ENCODE results near the gene MYL5.

Gene MYL5

DNA sequence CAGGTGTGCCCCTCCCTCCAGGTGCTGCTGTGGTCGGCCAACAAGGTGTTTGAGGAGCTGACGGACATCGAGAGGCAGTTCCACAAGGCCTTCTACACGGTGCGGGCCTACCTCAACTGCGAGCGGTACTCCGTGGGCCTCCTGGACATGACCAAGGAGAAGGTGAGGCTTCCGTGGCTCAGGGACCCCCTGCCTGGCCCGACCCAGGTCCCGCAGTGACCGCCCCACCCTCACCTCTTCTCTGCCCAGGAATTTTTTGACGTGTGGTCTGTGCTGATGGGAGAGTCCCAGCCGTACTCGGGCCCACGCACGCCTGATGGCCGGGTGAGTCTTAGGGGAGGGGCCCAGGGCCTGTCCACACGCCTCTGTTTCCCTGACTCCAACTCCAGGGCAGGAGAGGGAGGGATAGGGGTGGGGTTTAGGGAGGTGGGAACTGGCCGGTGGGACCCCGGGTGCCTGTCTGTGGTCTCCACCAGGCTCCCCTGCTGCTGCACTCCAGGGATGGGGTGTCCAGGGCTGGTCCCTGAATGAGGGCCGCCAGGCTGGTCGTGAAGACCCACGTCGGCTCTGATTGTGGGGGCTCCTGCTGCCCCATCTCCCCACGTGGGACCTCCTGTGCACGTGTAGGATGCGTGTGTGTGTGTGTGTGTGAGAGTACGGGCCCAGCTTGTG is 20.4 kb upstream of the MYL5 start (continued):
- TF ChIP-seq OSR2 (tag by site-specific recombination; IDR thresholded peaks at IDR 0.05) = no peak
- no peak for TF ChIP-seq HOXD13 (CRISPR knock-in tag; IDR thresholded peaks at IDR 0.05; ENCODE audit: borderline replicate concordance)
- TF ChIP-seq ZBTB17 (tag by site-specific recombination; IDR thresholded peaks at IDR 0.05) = no peak

- no peak overlapping the region for H3K4me3 ChIP-seq (ENCODE audit: low read depth, low read length)
- no peak overlapping the region for H3K27ac ChIP-seq (ENCODE audit: extremely low read depth, low read depth, low read length)
- TF ChIP-seq OSR2 (tag by site-specific recombination; IDR thresholded peaks at IDR 0.05) (no peak), YY1 (tag by site-specific recombination; IDR thresholded peaks at IDR 0.05) (no peak)
- ChIA-PET CTCF (no interaction called here), POLR2A (no interaction called here)
- H3K9me3 ChIP-seq (ENCODE audit: control insufficient read depth, insufficient read depth, low read depth, low read length) = no peaks in the 10 kb centered on the region
- no peaks in the 10 kb centered on the region for H3K4me1 ChIP-seq (ENCODE audit: control insufficient read depth, insufficient read depth, low read length)
- H3K36me3 ChIP-seq (ENCODE audit: control insufficient read depth in 2 of 2, insufficient read depth in 1 of 2, low read length in 2 of 2) = no peaks in the 10 kb centered on the region
Measured at GRCh38 chr4:654503-654845, 19.9 kb upstream of the MYL5 start.

DNA sequence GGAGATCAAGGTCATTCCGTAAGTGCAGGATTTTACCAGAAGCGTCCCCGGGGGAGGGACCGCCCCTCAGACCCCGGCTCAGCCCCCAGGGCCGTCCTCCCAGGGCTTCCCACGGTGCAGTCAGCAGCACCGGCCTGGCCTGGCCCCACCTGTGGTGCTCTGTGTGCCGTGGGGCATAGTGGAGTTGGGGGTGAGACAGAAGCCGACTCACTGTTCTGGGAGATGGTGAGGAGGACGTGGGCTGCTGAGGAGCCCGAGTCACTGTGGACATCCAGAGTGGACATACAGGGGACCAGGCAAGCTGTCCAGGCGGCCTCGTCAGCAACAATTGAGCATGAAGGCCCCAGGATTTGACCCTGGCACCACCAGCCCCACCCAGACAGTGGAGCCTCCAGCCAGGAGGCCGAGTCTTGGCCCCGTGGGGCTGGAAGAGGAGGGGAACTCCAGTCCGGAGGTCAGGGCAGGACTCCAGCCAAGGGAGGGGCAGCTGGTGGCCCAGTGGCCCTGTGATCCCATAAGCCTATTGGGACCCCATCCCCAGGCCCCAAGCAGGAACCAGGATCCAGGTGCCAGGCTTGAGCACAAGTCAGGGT is 19.4 kb upstream of the MYL5 start:
- Histone ChIP-seq H3K27ac (ENCODE audit: extremely low read depth, low read depth, low read length) (no peak overlapping the region), H3K36me3 (ENCODE audit: control insufficient read depth in 2 of 2, insufficient read depth in 1 of 2, low read length in 2 of 2) (no peaks in the 10 kb centered on the region), H3K4me1 (ENCODE audit: control insufficient read depth, insufficient read depth, low read length) (no peaks in the 10 kb centered on the region), H3K4me3 (ENCODE audit: low read depth, low read length) (no peak overlapping the region), H3K9me3 (ENCODE audit: control insufficient read depth, insufficient read depth, low read depth, low read length) (no peaks in the 10 kb centered on the region)
- ChIA-PET CTCF (no interaction called here), POLR2A (no interaction called here)
- no peak for TF ChIP-seq ZNF549 (tag by site-specific recombination; IDR thresholded peaks at IDR 0.05)
- TF ChIP-seq ZNF10 (tag by site-specific recombination; IDR thresholded peaks at IDR 0.05) = no peak
- no peak for TF ChIP-seq ZSCAN5A (tag by site-specific recombination; IDR thresholded peaks at IDR 0.05)
- no peak for TF ChIP-seq ZNF416 (tag by site-specific recombination; IDR thresholded peaks at IDR 0.05)
- TF ChIP-seq, protein P1, sequence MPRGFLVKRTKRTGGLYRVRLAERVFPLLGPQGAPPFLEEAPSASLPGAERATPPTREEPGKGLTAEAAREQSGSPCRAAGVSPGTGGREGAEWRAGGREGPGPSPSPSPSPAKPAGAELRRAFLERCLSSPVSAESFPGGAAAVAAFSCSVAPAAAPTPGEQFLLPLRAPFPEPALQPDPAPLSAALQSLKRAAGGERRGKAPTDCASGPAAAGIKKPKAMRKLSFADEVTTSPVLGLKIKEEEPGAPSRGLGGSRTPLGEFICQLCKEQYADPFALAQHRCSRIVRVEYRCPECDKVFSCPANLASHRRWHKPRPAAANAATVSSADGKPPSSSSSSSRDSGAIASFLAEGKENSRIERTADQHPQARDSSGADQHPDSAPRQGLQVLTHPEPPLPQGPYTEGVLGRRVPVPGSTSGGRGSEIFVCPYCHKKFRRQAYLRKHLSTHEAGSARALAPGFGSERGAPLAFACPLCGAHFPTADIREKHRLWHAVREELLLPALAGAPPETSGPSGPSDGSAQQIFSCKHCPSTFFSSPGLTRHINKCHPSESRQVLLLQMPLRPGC (tag by site-specific recombination; IDR thresholded peaks at IDR 0.05) = no peak
- TF ChIP-seq ZSCAN30 (tag by site-specific recombination; IDR thresholded peaks at IDR 0.05) = no peak
- TF ChIP-seq ZNF626 (tag by site-specific recombination; IDR thresholded peaks at IDR 0.05) = no peak
- TF ChIP-seq ZNF76 (tag by site-specific recombination; IDR thresholded peaks at IDR 0.05; ENCODE audit: borderline replicate concordance, low read depth) = no peak
- no peak for TF ChIP-seq ZFP3 (tag by site-specific recombination; IDR thresholded peaks at IDR 0.05; ENCODE audit: low read depth)
- TF ChIP-seq, protein P2, sequence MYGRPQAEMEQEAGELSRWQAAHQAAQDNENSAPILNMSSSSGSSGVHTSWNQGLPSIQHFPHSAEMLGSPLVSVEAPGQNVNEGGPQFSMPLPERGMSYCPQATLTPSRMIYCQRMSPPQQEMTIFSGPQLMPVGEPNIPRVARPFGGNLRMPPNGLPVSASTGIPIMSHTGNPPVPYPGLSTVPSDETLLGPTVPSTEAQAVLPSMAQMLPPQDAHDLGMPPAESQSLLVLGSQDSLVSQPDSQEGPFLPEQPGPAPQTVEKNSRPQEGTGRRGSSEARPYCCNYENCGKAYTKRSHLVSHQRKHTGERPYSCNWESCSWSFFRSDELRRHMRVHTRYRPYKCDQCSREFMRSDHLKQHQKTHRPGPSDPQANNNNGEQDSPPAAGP (tag by site-specific recombination; IDR thresholded peaks at IDR 0.05) = no peak
- no peak for TF ChIP-seq ZNF140 (tag by site-specific recombination; IDR thresholded peaks at IDR 0.05)
- TF ChIP-seq ZNF548 (tag by site-specific recombination; IDR thresholded peaks at IDR 0.05) = no peak
- no peak for TF ChIP-seq ZNF596 (tag by site-specific recombination; IDR thresholded peaks at IDR 0.05)
- no peak for TF ChIP-seq SP2 (tag by site-specific recombination; IDR thresholded peaks at IDR 0.05)
- TF ChIP-seq ZNF26 (tag by site-specific recombination; IDR thresholded peaks at IDR 0.05) = no peak
- TF ChIP-seq ZNF521 (tag by site-specific recombination; IDR thresholded peaks at IDR 0.05) = no peak
- TF ChIP-seq TCF7L2 (IDR thresholded peaks at IDR 0.05; ENCODE audit: borderline replicate concordance, low read depth, low read length) = no peak
- no peak for TF ChIP-seq ZBTB1 (tag by site-specific recombination; IDR thresholded peaks at IDR 0.05)
- no peak for TF ChIP-seq ZNF48 (tag by site-specific recombination; IDR thresholded peaks at IDR 0.05)
- no peak for TF ChIP-seq ZNF423 (tag by site-specific recombination; IDR thresholded peaks at IDR 0.05)

Measured in HEK293 (cell line).